ENCODE measurements around the gene GLUD2. TPM values are rescaled to one million over a fixed set of nuclear protein-coding genes. Genes with fewer than 3 reads are reported as not detected.
"Not testable (repeated sequence)": the region's sequence is repeated elsewhere in the genome, so short reads cannot be mapped to it uniquely, and the experiment has no call there.

The GLUD2 gene
- total and polyA plus RNA-seq, 2 of the 4 experiments (the other 2 are of a cell fraction) = 0.51 to 1.6 TPM

GRCh38 chrX:121084247-121084646, 36.8 kb downstream of the GLUD2 start:
- H3K4me2 ChIP-seq (ENCODE audit: low read depth, low read length); H2BK5ac ChIP-seq (ENCODE audit: low read depth, low read length, poor library complexity, severe bottlenecking); H3K36me3 ChIP-seq (ENCODE audit: control insufficient read depth, insufficient read depth, low read length); H4K20me1 ChIP-seq (ENCODE audit: insufficient read depth, low read length); H3K4ac ChIP-seq (ENCODE audit: low read depth, low read length); H3K27me3 ChIP-seq (ENCODE audit: control insufficient read depth, insufficient read depth, low read length); H3K4me3 ChIP-seq (ENCODE audit: insufficient read depth, low read depth, low read length); H3K18ac ChIP-seq (ENCODE audit: low read depth, low read length); H2BK15ac ChIP-seq (ENCODE audit: low read depth, low read length); H2AK5ac ChIP-seq (ENCODE audit: low read depth, low read length); H2AK9ac ChIP-seq (replicated peaks; ENCODE audit: low read depth, low read length, poor library complexity); H2AFZ ChIP-seq (replicated peaks; ENCODE audit: low read length, poor library complexity); H4K5ac ChIP-seq (ENCODE audit: low read depth, low read length); ATAC-seq (ENCODE audit: low read depth); H3K9me3 ChIP-seq (ENCODE audit: control insufficient read depth, insufficient read depth, low read length); BruUV-seq (replicated peaks); in situ Hi-C loops (cut with MboI; ENCODE audit: low sequenced_read_pairs); DNase-seq; dilution Hi-C loops (cut with HindIII; ENCODE audit: low sequenced_read_pairs, unreplicated experiment); intact Hi-C loops (cut with micrococcal nuclease); H3K27ac ChIP-seq (ENCODE audit: insufficient read depth, low read length); H2BK20ac ChIP-seq (ENCODE audit: low read depth, low read length); H3K23ac ChIP-seq (ENCODE audit: low read depth, low read length); H4K8ac ChIP-seq (ENCODE audit: low read depth in 2 of 2, low read length in 2 of 2); H3K14ac ChIP-seq (replicated peaks; ENCODE audit: low read depth, low read length); H3K9me1 ChIP-seq (ENCODE audit: insufficient read depth, low read length); H3K79me1 ChIP-seq (ENCODE audit: low read depth in 1 of 2, low read length in 2 of 2); H3K9ac ChIP-seq (ENCODE audit: low read depth, low read length); H2BK120ac ChIP-seq (ENCODE audit: low read depth, low read length); POLR2A ChIA-PET (ENCODE audit: unreplicated experiment); H4K91ac ChIP-seq (ENCODE audit: insufficient read depth, low read depth, low read length); CTCF ChIA-PET; H3K56ac ChIP-seq (ENCODE audit: extremely low read depth, insufficient read depth, low read length); H3K4me1 ChIP-seq (ENCODE audit: control insufficient read depth, insufficient read depth, low read length): not testable (repeated sequence)
- WGBS, 2 experiments (ENCODE audit: extremely low coverage in 2 of 2, insufficient read length in 1 of 2) = no CpG with 5 or more reads among the region's 2 CpGs
